Measurements from ENCODE around the gene SERTM1.

SERTM1 gene

DNA sequence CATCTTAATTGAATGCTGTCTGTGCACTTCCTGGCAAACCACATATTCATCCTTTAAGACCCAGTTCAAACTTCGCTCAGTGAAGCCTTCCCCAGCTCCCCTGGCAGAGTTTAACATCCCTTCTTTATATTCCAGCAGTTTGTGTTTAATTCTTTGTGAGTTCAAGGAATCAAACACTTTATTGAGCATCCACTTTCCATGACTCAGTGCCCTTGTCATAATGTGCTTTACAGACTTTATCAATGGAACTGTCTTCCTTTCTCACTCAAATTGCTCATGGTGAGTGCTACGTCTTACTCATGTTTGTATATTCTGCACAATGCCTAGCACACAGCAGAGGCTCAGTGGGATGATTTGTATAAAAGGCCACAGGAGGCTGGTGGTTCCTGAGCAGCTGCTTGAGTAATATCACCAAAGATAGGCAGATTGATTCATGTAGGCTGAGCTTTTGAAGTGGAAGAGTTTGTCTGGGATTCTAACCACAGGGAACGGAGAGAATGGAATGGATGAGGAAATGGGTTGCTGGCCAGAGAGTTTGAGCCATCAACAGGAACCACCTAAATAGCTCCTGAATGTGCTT is 44.2 kb downstream of the SERTM1 start:
- no peak overlapping the region for H3K4me3 ChIP-seq (ENCODE audit: low read depth, low read length)
- TF ChIP-seq, protein P1, sequence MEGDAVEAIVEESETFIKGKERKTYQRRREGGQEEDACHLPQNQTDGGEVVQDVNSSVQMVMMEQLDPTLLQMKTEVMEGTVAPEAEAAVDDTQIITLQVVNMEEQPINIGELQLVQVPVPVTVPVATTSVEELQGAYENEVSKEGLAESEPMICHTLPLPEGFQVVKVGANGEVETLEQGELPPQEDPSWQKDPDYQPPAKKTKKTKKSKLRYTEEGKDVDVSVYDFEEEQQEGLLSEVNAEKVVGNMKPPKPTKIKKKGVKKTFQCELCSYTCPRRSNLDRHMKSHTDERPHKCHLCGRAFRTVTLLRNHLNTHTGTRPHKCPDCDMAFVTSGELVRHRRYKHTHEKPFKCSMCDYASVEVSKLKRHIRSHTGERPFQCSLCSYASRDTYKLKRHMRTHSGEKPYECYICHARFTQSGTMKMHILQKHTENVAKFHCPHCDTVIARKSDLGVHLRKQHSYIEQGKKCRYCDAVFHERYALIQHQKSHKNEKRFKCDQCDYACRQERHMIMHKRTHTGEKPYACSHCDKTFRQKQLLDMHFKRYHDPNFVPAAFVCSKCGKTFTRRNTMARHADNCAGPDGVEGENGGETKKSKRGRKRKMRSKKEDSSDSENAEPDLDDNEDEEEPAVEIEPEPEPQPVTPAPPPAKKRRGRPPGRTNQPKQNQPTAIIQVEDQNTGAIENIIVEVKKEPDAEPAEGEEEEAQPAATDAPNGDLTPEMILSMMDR (IDR thresholded peaks at IDR 0.05; ENCODE audit: borderline replicate concordance, insufficient read depth, low read depth, low read length), result no peak

- TF ChIP-seq, protein P1 (IDR thresholded peaks at IDR 0.05; ENCODE audit: borderline replicate concordance, insufficient read depth, low read depth, low read length), result no peak
- no peak overlapping the region for H3K4me3 ChIP-seq (ENCODE audit: low read depth, low read length)
These were observed 44.9 kb downstream of the SERTM1 start for GRCh38 chr13:36718686-36719085.

GRCh38 chr13:36724141-36724540 is 50.3 kb downstream of the SERTM1 start:
- no peak overlapping the region for H3K4me3 ChIP-seq (ENCODE audit: low read depth, low read length)
- TF ChIP-seq, protein P1 (IDR thresholded peaks at IDR 0.05; ENCODE audit: borderline replicate concordance, insufficient read depth, low read depth, low read length), result no peak

- H3K4me3 ChIP-seq (ENCODE audit: low read depth, low read length), result no peak overlapping the region
- TF ChIP-seq, protein P1 (IDR thresholded peaks at IDR 0.05; ENCODE audit: borderline replicate concordance, insufficient read depth, low read depth, low read length), result no peak
These were observed 52.1 kb downstream of the SERTM1 start for GRCh38 chr13:36725936-36726335.

DNA sequence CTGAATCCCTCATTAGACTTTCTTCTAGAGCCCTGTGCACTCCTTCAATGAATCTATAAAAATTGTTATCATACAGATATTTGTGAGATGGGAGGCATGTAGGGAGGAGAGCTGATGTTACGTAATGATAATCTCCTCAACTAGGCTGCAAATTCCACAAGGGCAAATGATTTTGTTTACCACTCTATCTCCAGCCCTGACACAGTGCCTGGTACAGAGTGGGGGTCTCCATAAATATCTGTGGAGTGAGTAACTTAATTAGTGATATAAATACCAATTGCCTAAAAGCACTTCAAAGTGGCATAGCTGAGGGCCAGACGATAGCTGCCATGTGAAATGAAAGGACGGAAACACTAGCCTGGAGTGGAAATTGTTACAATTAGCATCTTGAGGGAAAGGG is 54.2 kb downstream of the SERTM1 start:
- TF ChIP-seq, protein P1 (IDR thresholded peaks at IDR 0.05; ENCODE audit: borderline replicate concordance, insufficient read depth, low read depth, low read length), result no peak
- H3K4me3 ChIP-seq (ENCODE audit: low read depth, low read length), result no peak overlapping the region

GRCh38 chr13:36736119-36736726 is 62.4 kb downstream of the SERTM1 start:
- no peak overlapping the region for H3K4me3 ChIP-seq (ENCODE audit: low read depth, low read length)
- TF ChIP-seq, protein P1 (IDR thresholded peaks at IDR 0.05; ENCODE audit: borderline replicate concordance, insufficient read depth, low read depth, low read length), result peak; percentile 40; the same call in 1 of the 2 replicates

DNA sequence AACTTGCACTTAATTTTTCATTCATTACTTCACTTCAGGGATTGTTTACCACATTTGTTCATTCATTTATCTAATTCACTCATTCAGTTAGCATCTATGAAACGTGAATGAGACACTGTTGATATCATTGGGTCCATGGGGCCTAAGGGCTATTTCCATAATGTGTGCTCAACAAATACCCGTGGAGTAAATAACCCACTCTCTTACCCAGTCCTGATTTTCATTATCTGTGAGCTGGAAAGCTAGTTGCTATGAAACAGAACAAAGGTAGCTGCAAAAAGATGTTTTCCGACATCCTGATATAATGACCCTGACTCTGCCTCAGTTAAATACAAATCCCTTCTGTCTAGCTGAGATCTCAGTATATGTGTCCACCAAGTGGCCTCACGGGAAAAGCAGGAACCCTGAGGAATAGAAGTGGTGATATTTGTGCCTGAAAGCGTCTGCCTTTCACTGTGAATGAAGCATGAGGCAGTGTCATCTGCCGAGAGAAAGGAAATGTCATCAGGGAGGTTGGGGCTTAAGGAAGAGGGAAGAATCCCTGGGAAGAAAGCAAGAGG is 63.8 kb downstream of the SERTM1 start:
- TF ChIP-seq, protein P1 (IDR thresholded peaks at IDR 0.05; ENCODE audit: borderline replicate concordance, insufficient read depth, low read depth, low read length), result no peak

More for the DNA sequence above, 63.8 kb downstream of the SERTM1 start:
- H3K4me3 ChIP-seq (ENCODE audit: low read depth, low read length), result no peak overlapping the region

Measured in GM12875 (cell line).